HG03159 (cell line): ENCODE results near the gene ASPG.

Experiments
- ATAC-seq: cut with Tn5 transposase; IDR thresholded peaks from one replicate; pipeline ENCODE4 v1.9.1; 2021; ENCODE audit warnings: mild to moderate bottlenecking, moderate library complexity; ENCODE audit not compliant: unreplicated experiment

ASPG gene

GRCh38 chr14:104105071-104105821 lies 19.7 kb downstream of the ASPG start:
- ATAC-seq: no peak

GRCh38 chr14:104105822-104106470 lies 20.4 kb downstream of the ASPG start:
- ATAC-seq: no peak

GRCh38 chr14:104106471-104106991 lies 21.0 kb downstream of the ASPG start:
- ATAC-seq: no peak

- no peak for ATAC-seq
Measured at GRCh38 chr14:104107101-104107581, 21.6 kb downstream of the ASPG start.

GRCh38 chr14:104107611-104108569 lies 22.4 kb downstream of the ASPG start:
- ATAC-seq: no peak

- ATAC-seq: no peak
Measured at GRCh38 chr14:104108570-104109541, 23.4 kb downstream of the ASPG start.

GRCh38 chr14:104109731-104110361 lies 24.3 kb downstream of the ASPG start:
- no peak for ATAC-seq

- ATAC-seq: no peak
Measured at GRCh38 chr14:104110491-104111209, 25.1 kb downstream of the ASPG start.

- no peak for ATAC-seq
Measured at GRCh38 chr14:104111301-104112112, 26.0 kb downstream of the ASPG start.

- ATAC-seq: no peak
Measured at GRCh38 chr14:104112113-104112505, 26.6 kb downstream of the ASPG start.

- no peak for ATAC-seq
Measured at GRCh38 chr14:104112609-104113571, 27.4 kb downstream of the ASPG start.

- ATAC-seq: no peak
Measured at GRCh38 chr14:104113631-104114420, 28.3 kb downstream of the ASPG start.

GRCh38 chr14:104114421-104115130 lies 29.1 kb downstream of the ASPG start:
- ATAC-seq: no peak

GRCh38 chr14:104115131-104115600 lies 29.7 kb downstream of the ASPG start:
- ATAC-seq: no peak

GRCh38 chr14:104115691-104116287 lies 30.3 kb downstream of the ASPG start:
- no peak for ATAC-seq
